WI38 (cell line): ENCODE data around the gene MAP2.
A peak's percentile ranks its signal among the peaks of the same experiment; 100 is the strongest.

Source experiments
- H3K4me3 ChIP-seq: 2 replicates; pipeline ENCODE4 v1.5.1; 2011; ENCODE audit warnings: low read depth, mild to moderate bottlenecking, control low read depth, low read length
- CTCF ChIP-seq: IDR thresholded peaks from 2 replicates; pipeline ENCODE4 v1.5.1; 2012; ENCODE audit warnings: low read depth, mild to moderate bottlenecking, control low read depth, low read length

MAP2 gene

GRCh38 chr2:209423562-209424198, at the start of gene MAP2:
MAP2 (plus strand) TSS chr2:209424047; CDS start chr2:209653171, 229,124 bp downstream.
- peak within 1 kb of the TSS; percentile 47 for H3K4me3 ChIP-seq

GRCh38 chr2:209376686-209377085, 47.2 kb upstream of the MAP2 start:
- H3K4me3 ChIP-seq = no peak overlapping the region
- no peak for TF ChIP-seq CTCF

More at GRCh38 chr2:209423562-209424198, at the start of gene MAP2:
- TF ChIP-seq CTCF = 0 out of 2 replicates have a peak, but pooled peaks have one; percentile 28

- H3K4me3 ChIP-seq = no peak overlapping the region
- TF ChIP-seq CTCF = no peak
Observed at GRCh38 chr2:209380293-209380692, 43.6 kb upstream of the MAP2 start.

- TF ChIP-seq CTCF = no peak
- no peak overlapping the region for H3K4me3 ChIP-seq
Observed at GRCh38 chr2:209381091-209381490, 42.8 kb upstream of the MAP2 start.

GRCh38 chr2:209382775-209383174, 41.1 kb upstream of the MAP2 start:
- H3K4me3 ChIP-seq = no peak overlapping the region
- no peak for TF ChIP-seq CTCF

GRCh38 chr2:209383212-209383611, 40.6 kb upstream of the MAP2 start:
- no peak for TF ChIP-seq CTCF
- H3K4me3 ChIP-seq = no peak overlapping the region

- no peak for TF ChIP-seq CTCF
- H3K4me3 ChIP-seq = no peak overlapping the region
Observed at GRCh38 chr2:209387389-209387788, 36.5 kb upstream of the MAP2 start.
